CD4-positive, alpha-beta memory T cell (primary cell): ENCODE measurements around the gene MOCS1. TPM values are rescaled to one million over a fixed set of nuclear protein-coding genes. Genes with fewer than 3 reads are reported as not detected.
"Not testable (repeated sequence)": the region's sequence is repeated elsewhere in the genome, so short reads cannot be mapped to it uniquely, and the experiment has no call there.

Experiments
- CTCF ChIA-PET: fragments of 350-600 bp; sonication (Branson Sonifier 250); formaldehyde crosslinking; loops from one replicate; lab custom pipeline; 2021; ENCODE audit warnings: inconsistent platforms; ENCODE audit not compliant: partially characterized antibody; lab: Charles Lee
- POLR2A ChIA-PET: fragments of 350-600 bp; sonication (Branson Sonifier 250); formaldehyde crosslinking; loops from one replicate; lab custom pipeline; 2021; ENCODE audit not compliant: partially characterized antibody; lab: Charles Lee
- DNase-seq, 5 donors: peaks; one replicate each; pipeline versions ENCODE4 v3.0.0 to v3.0.0-alpha.2; 2020 to 2022; ENCODE audit warnings: mixed read lengths in 1 of 5
- H3K27ac ChIP-seq: one replicate; pipeline ENCODE4 v1.7.0; 2013; ENCODE audit warnings: low read depth, low read length
- H3K27me3 ChIP-seq: 2 replicates; pipeline ENCODE4 v1.7.0; 2013; ENCODE audit warnings: mild to moderate bottlenecking, low read length, moderate library complexity; ENCODE audit not compliant: insufficient read depth
- H3K36me3 ChIP-seq: 2 replicates; pipeline ENCODE4 v1.7.0; 2013; ENCODE audit warnings: mild to moderate bottlenecking, low read length, moderate library complexity; ENCODE audit not compliant: insufficient read depth
- H3K4me1 ChIP-seq: 2 replicates; pipeline ENCODE4 v1.7.0; 2013; ENCODE audit warnings: mild to moderate bottlenecking, low read length, moderate library complexity; ENCODE audit not compliant: insufficient read depth
- H3K4me3 ChIP-seq, 2 donors: one replicate each; pipeline ENCODE4 v1.7.0; 2013; ENCODE audit warnings: low read length in 2 of 2, mild to moderate bottlenecking in 1 of 2
- H3K9me3 ChIP-seq, 2 donors: one replicate each; pipeline ENCODE4 v1.7.0; 2013; ENCODE audit warnings: low read length in 2 of 2, control low read depth in 1 of 2; ENCODE audit not compliant: control insufficient read depth in 1 of 2
- H3K27ac Mint-ChIP-seq, 7 donors: one replicate each; pipeline ENCODE4 v1.8.0; 2020 to 2021; ENCODE audit warnings: mixed read lengths in 7 of 7, mild to moderate bottlenecking in 6 of 7, inconsistent platforms in 3 of 7, moderate library complexity in 3 of 7
- H3K27me3 Mint-ChIP-seq, 2 donors: one replicate each; pipeline ENCODE4 v1.8.0; 2020 to 2021; ENCODE audit warnings: mixed read lengths in 2 of 2
- H3K36me3 Mint-ChIP-seq, 2 donors: one replicate each; pipeline ENCODE4 v1.8.0; 2020 to 2021; ENCODE audit warnings: mixed read lengths in 2 of 2, inconsistent platforms in 1 of 2, mild to moderate bottlenecking in 1 of 2
- H3K4me1 Mint-ChIP-seq, 4 donors: one replicate each; pipeline ENCODE4 v1.8.0; 2020 to 2021; ENCODE audit warnings: mixed read lengths in 4 of 4, mild to moderate bottlenecking in 1 of 4
- H3K4me3 Mint-ChIP-seq, 8 donors: one replicate each; pipeline ENCODE4 v1.8.0; 2020 to 2021; ENCODE audit warnings: mixed read lengths in 8 of 8, mild to moderate bottlenecking in 7 of 8, moderate library complexity in 6 of 8, inconsistent platforms in 3 of 8
- H3K9me3 Mint-ChIP-seq, 8 donors: one replicate each; pipeline ENCODE4 v1.8.0; 2020 to 2021; ENCODE audit warnings: mixed read lengths in 8 of 8, mild to moderate bottlenecking in 5 of 8, inconsistent platforms in 3 of 8, moderate library complexity in 1 of 8
- intact Hi-C: fragments of 100-400 bp; cut with micrococcal nuclease; formaldehyde crosslinking; loops from one replicate; pipeline ENCODE4 v1.15.1; 2023
- polyA plus RNA-seq, 2 donors: library from polyadenylated mRNA; unstranded; fragments of 300-500 nt; fragmentation: Illumina TruSeq; gene quantifications; one replicate each; pipeline ENCODE4 v1.2.3, GENCODE V29; 2021
- total RNA-seq, 2 experiments: library from RNA; stranded (reverse); gene quantifications; one replicate each; pipeline ENCODE4 v1.2.3, GENCODE V29; 2021

The MOCS1 gene
- total and polyA plus RNA-seq, 4 experiments from 2014 or later = 0.11 to 0.80 (median 0.36) TPM

GRCh38 chr6:39978240-39978639 is 44.0 kb upstream of the MOCS1 start:
- peaks cover 3% of the 10 kb centered on the region in 2 donors for H3K27me3 Mint-ChIP-seq
- no peak overlapping the region for H3K4me3 ChIP-seq
- H3K4me1 Mint-ChIP-seq = no peaks in the 10 kb centered on the region
- DNase-seq = no peak
- H3K9me3 ChIP-seq = no peaks in the 10 kb centered on the region
- no peaks in the 10 kb centered on the region for H3K36me3 Mint-ChIP-seq
- H3K9me3 Mint-ChIP-seq = peaks cover 0 to 2% (median 0%) of the 10 kb centered on the region in 8 donors
- no peaks in the 10 kb centered on the region for H3K27me3 ChIP-seq
- no peaks in the 10 kb centered on the region for H3K36me3 ChIP-seq
- ChIA-PET CTCF (no interaction called here), POLR2A (no interaction called here)
- H3K4me1 ChIP-seq = no peaks in the 10 kb centered on the region
- intact Hi-C loops = no loop called here
- no peak overlapping the region for H3K27ac ChIP-seq
- H3K4me3 Mint-ChIP-seq = no peak overlapping the region
- no peak overlapping the region for H3K27ac Mint-ChIP-seq

GRCh38 chr6:39973661-39974060 is 39.4 kb upstream of the MOCS1 start:
- CTCF ChIA-PET = no interaction called here
- H3K36me3 ChIP-seq = no peaks in the 10 kb centered on the region
- intact Hi-C loops = no loop called here
- H3K4me3 ChIP-seq = no peak overlapping the region
- H3K9me3 ChIP-seq = no peaks in the 10 kb centered on the region
- no peak for DNase-seq
- no peak overlapping the region for H3K4me3 Mint-ChIP-seq
- POLR2A ChIA-PET = no interaction called here
- H3K36me3 Mint-ChIP-seq = no peaks in the 10 kb centered on the region
- H3K27ac ChIP-seq = no peak overlapping the region
- H3K4me1 Mint-ChIP-seq = no peaks in the 10 kb centered on the region
- peaks cover 3% of the 10 kb centered on the region in 2 donors for H3K27me3 Mint-ChIP-seq
- peaks cover 0 to 5% (median 0%) of the 10 kb centered on the region in 8 donors for H3K9me3 Mint-ChIP-seq
- no peaks in the 10 kb centered on the region for H3K4me1 ChIP-seq
- no peak overlapping the region for H3K27ac Mint-ChIP-seq
- no peaks in the 10 kb centered on the region for H3K27me3 ChIP-seq

- H3K27ac ChIP-seq, H3K4me3 ChIP-seq, H3K27me3 Mint-ChIP-seq, CTCF ChIA-PET, H3K4me1 Mint-ChIP-seq, H3K27me3 ChIP-seq, POLR2A ChIA-PET, H3K9me3 ChIP-seq, H3K36me3 Mint-ChIP-seq, intact Hi-C loops, H3K4me1 ChIP-seq, H3K27ac Mint-ChIP-seq, DNase-seq, H3K4me3 Mint-ChIP-seq, H3K9me3 Mint-ChIP-seq, H3K36me3 ChIP-seq: not testable (repeated sequence)
Measured at GRCh38 chr6:39972717-39973116, 38.5 kb upstream of the MOCS1 start.

- H3K4me3 ChIP-seq, H3K4me1 Mint-ChIP-seq, H3K27ac Mint-ChIP-seq, DNase-seq, H3K27me3 ChIP-seq, H3K9me3 ChIP-seq, H3K4me3 Mint-ChIP-seq, H3K4me1 ChIP-seq, intact Hi-C loops, H3K36me3 Mint-ChIP-seq, H3K27ac ChIP-seq, CTCF ChIA-PET, H3K27me3 Mint-ChIP-seq, POLR2A ChIA-PET, H3K36me3 ChIP-seq, H3K9me3 Mint-ChIP-seq: not testable (repeated sequence)
Measured at GRCh38 chr6:39971131-39971530, 36.9 kb upstream of the MOCS1 start.

- Histone ChIP-seq H3K9me3 (no peaks in the 10 kb centered on the region), H3K4me1 (no peaks in the 10 kb centered on the region), H3K27me3 (no peaks in the 10 kb centered on the region), H3K36me3 (no peaks in the 10 kb centered on the region), H3K27ac (no peak overlapping the region), H3K4me3 (no peak overlapping the region)
- intact Hi-C loops = no loop called here
- peaks cover 0 to 3% (median 0%) of the 10 kb centered on the region in 8 donors for H3K9me3 Mint-ChIP-seq
- H3K36me3 Mint-ChIP-seq = no peaks in the 10 kb centered on the region
- H3K4me1 Mint-ChIP-seq = no peaks in the 10 kb centered on the region
- H3K27ac Mint-ChIP-seq = no peak overlapping the region
- CTCF ChIA-PET = interaction anchor here (0.7 kb wide), 1 partner anchor 14 kb away, joined by 3 read pairs; no protein-coding TSS in a partner anchor
- POLR2A ChIA-PET = no interaction called here
- H3K4me3 Mint-ChIP-seq = no peak overlapping the region
- no peak for DNase-seq
- peaks cover 2 to 9% of the 10 kb centered on the region in 2 donors for H3K27me3 Mint-ChIP-seq
Measured at GRCh38 chr6:39965751-39966150, 31.5 kb upstream of the MOCS1 start.

- DNase-seq = no peak
- H3K4me1 Mint-ChIP-seq = no peaks in the 10 kb centered on the region
- CTCF ChIA-PET = no interaction called here
- POLR2A ChIA-PET = no interaction called here
- no peaks in the 10 kb centered on the region for H3K4me1 ChIP-seq
- H3K36me3 Mint-ChIP-seq = no peaks in the 10 kb centered on the region
- peaks cover 0 to 3% (median 0%) of the 10 kb centered on the region in 8 donors for H3K9me3 Mint-ChIP-seq
- intact Hi-C loops = no loop called here
- no peak overlapping the region for H3K27ac ChIP-seq
- no peak overlapping the region for H3K27ac Mint-ChIP-seq
- no peak overlapping the region for H3K4me3 ChIP-seq
- H3K9me3 ChIP-seq = no peaks in the 10 kb centered on the region
- H3K27me3 Mint-ChIP-seq = peaks cover 2 to 9% of the 10 kb centered on the region in 2 donors
- no peak overlapping the region for H3K4me3 Mint-ChIP-seq
- H3K27me3 ChIP-seq = no peaks in the 10 kb centered on the region
- no peaks in the 10 kb centered on the region for H3K36me3 ChIP-seq
Measured at GRCh38 chr6:39964530-39964929, 30.3 kb upstream of the MOCS1 start.

- intact Hi-C loops = no loop called here
- H3K27ac Mint-ChIP-seq = no peak overlapping the region
- peaks cover 2 to 9% of the 10 kb centered on the region in 2 donors for H3K27me3 Mint-ChIP-seq
- Histone ChIP-seq H3K27ac (no peak overlapping the region), H3K27me3 (no peaks in the 10 kb centered on the region), H3K36me3 (no peaks in the 10 kb centered on the region), H3K4me1 (no peaks in the 10 kb centered on the region), H3K4me3 (no peak overlapping the region), H3K9me3 (no peaks in the 10 kb centered on the region)
- POLR2A ChIA-PET = no interaction called here
- H3K9me3 Mint-ChIP-seq = peaks cover 0 to 4% (median 0%) of the 10 kb centered on the region in 8 donors
- no peaks in the 10 kb centered on the region for H3K36me3 Mint-ChIP-seq
- H3K4me3 Mint-ChIP-seq = no peak overlapping the region
- DNase-seq = no peak
- CTCF ChIA-PET = no interaction called here
- no peaks in the 10 kb centered on the region for H3K4me1 Mint-ChIP-seq
Measured at GRCh38 chr6:39964094-39964493, 29.8 kb upstream of the MOCS1 start.

GRCh38 chr6:39962831-39963230 is 28.6 kb upstream of the MOCS1 start:
- no peaks in the 10 kb centered on the region for H3K4me1 Mint-ChIP-seq
- no peaks in the 10 kb centered on the region for H3K36me3 Mint-ChIP-seq
- ChIA-PET CTCF (no interaction called here), POLR2A (no interaction called here)
- no peaks in the 10 kb centered on the region for H3K36me3 ChIP-seq
- H3K9me3 Mint-ChIP-seq = peaks cover 0 to 4% (median 0%) of the 10 kb centered on the region in 8 donors
- H3K9me3 ChIP-seq = no peaks in the 10 kb centered on the region
- H3K27me3 Mint-ChIP-seq = peaks cover 4 to 8% of the 10 kb centered on the region in 2 donors
- no peak overlapping the region for H3K4me3 ChIP-seq
- no peaks in the 10 kb centered on the region for H3K4me1 ChIP-seq
- DNase-seq = no peak
- intact Hi-C loops = no loop called here
- H3K27ac Mint-ChIP-seq = no peak overlapping the region
- H3K4me3 Mint-ChIP-seq = no peak overlapping the region
- no peaks in the 10 kb centered on the region for H3K27me3 ChIP-seq
- no peak overlapping the region for H3K27ac ChIP-seq
